ENCODE results near the gene HORMAD2.

DNA sequence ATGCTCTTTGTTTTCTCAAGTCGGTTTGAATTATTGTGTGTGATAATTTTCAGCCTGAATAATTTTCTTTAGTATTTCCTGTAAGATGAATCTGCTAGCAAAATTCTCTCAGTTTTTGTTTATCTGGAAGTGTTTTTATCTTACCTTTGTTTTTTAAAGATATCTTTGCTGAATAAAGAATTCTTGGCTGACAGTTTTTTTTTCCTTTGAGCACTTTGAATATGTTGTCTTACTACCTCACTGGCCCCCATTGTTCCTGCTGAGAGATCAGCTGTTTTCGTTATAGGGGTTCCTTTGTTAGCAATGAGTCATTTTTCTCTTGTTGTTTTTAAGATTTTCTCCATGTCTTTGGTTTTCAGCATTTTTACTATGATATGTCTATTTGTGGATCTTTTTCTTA is 63.0 kb downstream of the HORMAD2 start:
- no peak for TF ChIP-seq POLR2A (IDR thresholded peaks at IDR 0.05)
- TF ChIP-seq, protein P1, sequence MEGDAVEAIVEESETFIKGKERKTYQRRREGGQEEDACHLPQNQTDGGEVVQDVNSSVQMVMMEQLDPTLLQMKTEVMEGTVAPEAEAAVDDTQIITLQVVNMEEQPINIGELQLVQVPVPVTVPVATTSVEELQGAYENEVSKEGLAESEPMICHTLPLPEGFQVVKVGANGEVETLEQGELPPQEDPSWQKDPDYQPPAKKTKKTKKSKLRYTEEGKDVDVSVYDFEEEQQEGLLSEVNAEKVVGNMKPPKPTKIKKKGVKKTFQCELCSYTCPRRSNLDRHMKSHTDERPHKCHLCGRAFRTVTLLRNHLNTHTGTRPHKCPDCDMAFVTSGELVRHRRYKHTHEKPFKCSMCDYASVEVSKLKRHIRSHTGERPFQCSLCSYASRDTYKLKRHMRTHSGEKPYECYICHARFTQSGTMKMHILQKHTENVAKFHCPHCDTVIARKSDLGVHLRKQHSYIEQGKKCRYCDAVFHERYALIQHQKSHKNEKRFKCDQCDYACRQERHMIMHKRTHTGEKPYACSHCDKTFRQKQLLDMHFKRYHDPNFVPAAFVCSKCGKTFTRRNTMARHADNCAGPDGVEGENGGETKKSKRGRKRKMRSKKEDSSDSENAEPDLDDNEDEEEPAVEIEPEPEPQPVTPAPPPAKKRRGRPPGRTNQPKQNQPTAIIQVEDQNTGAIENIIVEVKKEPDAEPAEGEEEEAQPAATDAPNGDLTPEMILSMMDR (IDR thresholded peaks at IDR 0.05), result no peak

Data from thyroid gland (tissue), 4 donors.